Measurements from ENCODE around the gene BBS9.

GRCh38 chr7:33156441-33156840, 27.1 kb downstream of the BBS9 start:
- TF ChIP-seq CTCF (conservative IDR thresholded peaks at IDR 0.05; ENCODE audit: low read depth, low read length): no peak
- TF ChIP-seq POLR2A (IDR thresholded peaks at IDR 0.05; ENCODE audit: low read depth, low read length): no peak
- TF ChIP-seq RCOR1 (IDR thresholded peaks at IDR 0.05; ENCODE audit: insufficient replicate concordance, low read length): no peak
- TF ChIP-seq USF2 (IDR thresholded peaks at IDR 0.05; ENCODE audit: low read depth, low read length): no peak
- TF ChIP-seq CHD1 (IDR thresholded peaks at IDR 0.05; ENCODE audit: low read depth, low read length): no peak
- TF ChIP-seq RAD21 (IDR thresholded peaks at IDR 0.05; ENCODE audit: low read length): no peak
- TF ChIP-seq NFE2L2 (IDR thresholded peaks at IDR 0.05; ENCODE audit: low read depth, low read length): no peak
- TF ChIP-seq BHLHE40 (IDR thresholded peaks at IDR 0.05; ENCODE audit: low read depth, low read length): no peak
- no peak for TF ChIP-seq MAZ (IDR thresholded peaks at IDR 0.05; ENCODE audit: borderline replicate concordance, low read depth, low read length)
- TF ChIP-seq MXI1 (IDR thresholded peaks at IDR 0.05; ENCODE audit: borderline replicate concordance, low read depth, low read length): no peak
- no peak for TF ChIP-seq MAFK (IDR thresholded peaks at IDR 0.05; ENCODE audit: low read depth, low read length)
- TF ChIP-seq CEBPB (IDR thresholded peaks at IDR 0.05; ENCODE audit: low read depth, low read length): no peak
